HG03439 (cell line): ENCODE data around the gene EEF2KMT.
"Not testable (repeated sequence)": the region's sequence is repeated elsewhere in the genome, so short reads cannot be mapped to it uniquely, and the experiment has no call there.

ENCODE experiments used
- ATAC-seq: cut with Tn5 transposase; IDR thresholded peaks from one replicate; pipeline ENCODE4 v1.9.1; 2021; ENCODE audit warnings: mild to moderate bottlenecking, moderate library complexity; ENCODE audit not compliant: unreplicated experiment

Gene EEF2KMT

GRCh38 chr16:5096437-5097060 lies 1.0 kb downstream of the EEF2KMT start:
- ATAC-seq: not testable (repeated sequence)

- not testable (repeated sequence) for ATAC-seq
These were observed 2.3 kb downstream of the EEF2KMT start for GRCh38 chr16:5095145-5095830.

- not testable (repeated sequence) for ATAC-seq
These were observed 3.8 kb downstream of the EEF2KMT start for GRCh38 chr16:5093746-5094145.

DNA sequence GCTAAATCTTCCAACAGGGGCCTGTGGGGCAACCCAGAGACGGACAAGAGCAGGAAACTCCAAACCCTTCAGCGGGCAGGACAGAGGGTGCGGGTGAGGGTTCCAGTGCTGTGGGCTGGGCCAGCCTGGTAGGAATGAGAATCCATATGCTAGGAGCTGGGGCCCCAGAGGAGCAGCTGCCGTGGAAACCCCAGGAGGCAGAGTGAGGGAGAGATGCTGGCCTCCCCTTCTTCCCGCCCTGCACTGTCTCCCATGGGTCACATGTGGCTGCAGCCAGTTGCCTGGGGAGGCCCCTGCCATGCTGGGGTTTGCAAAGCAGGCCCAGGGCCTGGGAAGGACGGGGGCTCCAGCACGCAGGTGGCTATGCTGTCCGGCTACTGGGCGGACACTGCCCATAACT lies 4.5 kb downstream of the EEF2KMT start:
- ATAC-seq: not testable (repeated sequence)

- not testable (repeated sequence) for ATAC-seq
These were observed 7.0 kb downstream of the EEF2KMT start for GRCh38 chr16:5090592-5090991.

- ATAC-seq: not testable (repeated sequence)
These were observed 7.6 kb downstream of the EEF2KMT start for GRCh38 chr16:5089911-5090555.

GRCh38 chr16:5088936-5089335 lies 8.7 kb downstream of the EEF2KMT start:
- not testable (repeated sequence) for ATAC-seq

GRCh38 chr16:5088086-5088790 lies 9.4 kb downstream of the EEF2KMT start:
- ATAC-seq: not testable (repeated sequence)

- not testable (repeated sequence) for ATAC-seq
These were observed 11.9 kb downstream of the EEF2KMT start for GRCh38 chr16:5085716-5086115.

GRCh38 chr16:5084802-5085201 lies 12.8 kb downstream of the EEF2KMT start:
- not testable (repeated sequence) for ATAC-seq

GRCh38 chr16:5084099-5084731 lies 13.4 kb downstream of the EEF2KMT start:
- ATAC-seq: not testable (repeated sequence)

- ATAC-seq: not testable (repeated sequence)
These were observed 13.9 kb downstream of the EEF2KMT start for GRCh38 chr16:5083646-5084045.

DNA sequence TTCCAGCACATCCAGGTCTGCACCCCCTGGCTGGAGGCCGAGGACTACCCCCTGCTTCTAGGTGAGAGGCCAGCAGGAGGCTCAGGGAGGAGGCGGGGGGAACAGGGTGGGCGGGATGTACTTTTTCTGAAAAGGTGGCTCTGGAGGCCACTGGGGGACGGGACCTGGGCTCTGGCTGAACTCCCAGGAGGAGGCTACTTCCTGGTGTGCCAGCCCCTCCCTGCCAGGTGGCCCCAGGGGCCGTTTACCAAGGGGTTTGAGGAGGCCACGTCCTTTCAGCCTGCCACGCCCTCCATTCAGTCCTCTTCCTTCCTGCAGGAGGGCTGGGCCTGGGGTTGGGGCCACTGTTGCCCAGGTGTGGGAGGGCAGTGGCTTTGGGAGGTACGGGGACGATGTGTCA lies 16.6 kb downstream of the EEF2KMT start:
- not testable (repeated sequence) for ATAC-seq

DNA sequence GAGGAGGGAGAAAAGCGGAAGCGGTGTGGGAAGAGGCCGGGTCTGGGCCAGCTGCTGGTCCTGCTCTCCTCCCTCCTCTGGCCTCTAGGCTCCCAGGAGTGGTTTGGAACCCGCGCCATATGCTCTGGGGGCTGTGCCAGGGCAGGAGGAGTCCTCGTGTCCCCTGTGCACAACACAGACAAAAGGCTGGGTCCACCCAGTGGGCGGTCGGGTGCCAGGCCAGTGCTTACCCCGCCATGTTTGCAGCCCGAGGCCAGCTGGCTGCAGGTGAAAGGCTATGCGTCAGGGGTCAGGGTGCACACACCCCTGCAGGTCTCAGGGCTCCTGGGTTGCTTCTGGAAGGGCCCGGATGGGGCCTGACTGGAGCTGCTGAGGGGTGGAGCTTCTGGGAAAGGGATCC lies 17.1 kb downstream of the EEF2KMT start:
- ATAC-seq: not testable (repeated sequence)

DNA sequence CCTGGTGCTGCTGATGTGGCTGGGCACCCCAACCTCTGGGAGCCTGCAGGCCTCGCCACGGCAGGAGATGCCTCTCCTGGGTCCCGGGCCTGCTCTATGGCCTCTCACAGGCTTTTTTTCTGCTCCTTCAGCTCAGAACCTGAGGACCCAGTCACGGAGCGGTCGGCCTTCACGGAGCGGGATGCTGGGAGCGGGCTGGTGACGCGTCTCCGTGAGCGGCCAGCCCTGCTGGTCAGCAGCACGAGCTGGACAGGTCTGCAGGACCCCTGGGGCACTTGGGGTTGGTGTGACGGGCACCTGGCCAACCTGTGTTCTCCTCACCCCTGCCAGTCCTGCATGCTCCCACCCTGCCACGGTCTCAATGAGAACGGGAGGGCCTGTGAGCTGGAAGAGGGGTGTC lies 19.0 kb downstream of the EEF2KMT start:
- ATAC-seq: no peak

GRCh38 chr16:5077304-5077703 lies 20.3 kb downstream of the EEF2KMT start:
- no peak for ATAC-seq

- ATAC-seq: no peak
These were observed 22.0 kb downstream of the EEF2KMT start for GRCh38 chr16:5075637-5076036.

- ATAC-seq: not testable (repeated sequence)
These were observed 23.8 kb downstream of the EEF2KMT start for GRCh38 chr16:5073771-5074170.

DNA sequence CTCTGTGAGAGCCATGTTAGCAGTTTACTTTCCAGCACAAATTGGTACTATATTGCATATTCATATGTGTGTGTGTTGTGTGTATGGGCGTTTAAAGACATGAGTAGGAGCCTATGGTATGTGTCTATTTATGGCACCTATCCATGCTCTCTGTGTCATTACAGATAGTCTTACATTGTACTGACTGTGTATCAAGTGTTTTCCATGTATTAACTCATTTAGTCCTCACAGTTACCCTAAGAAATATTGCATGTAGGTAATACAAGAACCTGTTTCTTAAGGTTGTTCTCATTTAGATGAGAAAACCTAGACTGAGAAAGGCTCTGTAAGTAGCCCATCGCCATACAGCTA lies 24.3 kb downstream of the EEF2KMT start:
- no peak for ATAC-seq

- ATAC-seq: no peak
These were observed 25.0 kb downstream of the EEF2KMT start for GRCh38 chr16:5072334-5073278.
